Heart left ventricle (tissue), 16 donors: ENCODE data around the gene NR3C2. TPM values are rescaled to one million over a fixed set of nuclear protein-coding genes. Genes with fewer than 3 reads are reported as not detected.
A peak's percentile ranks its signal among the peaks of the same experiment; 100 is the strongest.

Experiments
- ATAC-seq, 4 donors: fragments of 200-7000 bp; cut with Tn5 transposase; one replicate each; pipeline ENCODE4 v1.9.1; 2020 to 2022; ENCODE audit warnings: moderate library complexity in 4 of 4, mild to moderate bottlenecking in 3 of 4, moderate number of reproducible peaks in 1 of 4
- DNase-seq, 5 donors: peaks; one replicate each; pipeline ENCODE4 v3.0.0-alpha.2; 2020
- H3K27ac ChIP-seq, 12 donors: fragments of 200-600 bp; sonication (generic) in 4 of 12; one replicate each; pipeline versions ENCODE4 v1.5.0 to v1.8.0; 2016 to 2022; ENCODE audit warnings: mild to moderate bottlenecking in 2 of 12
- H3K27me3 ChIP-seq, 9 donors: fragments of 200-600 bp; sonication (generic) in 2 of 9; one replicate each; pipeline versions ENCODE4 v1.5.1 to v1.8.0; 2016 to 2022; ENCODE audit warnings: mild to moderate bottlenecking in 3 of 9
- H3K36me3 ChIP-seq, 9 donors: fragments of 200-600 bp; sonication (generic) in 2 of 9; one replicate each; pipeline versions ENCODE4 v1.5.0 to v1.8.0; 2018 to 2022; ENCODE audit warnings: mild to moderate bottlenecking in 2 of 9
- H3K4me1 ChIP-seq, 12 donors: fragments of 200-600 bp; sonication (generic) in 4 of 12; one replicate each; pipeline versions ENCODE4 v1.5.0 to v1.8.0; 2016 to 2022; ENCODE audit warnings: mild to moderate bottlenecking in 3 of 12
- H3K4me3 ChIP-seq, 12 donors: fragments of 200-600 bp; sonication (generic) in 4 of 12; one replicate each; pipeline versions ENCODE4 v1.5.0 to v1.8.0; 2017 to 2022; ENCODE audit warnings: mild to moderate bottlenecking in 9 of 12, moderate library complexity in 4 of 12
- H3K9me3 ChIP-seq, 12 donors: fragments of 200-600 bp; sonication (generic) in 4 of 12; one replicate each; pipeline versions ENCODE4 v1.5.0 to v1.8.0; 2016 to 2022; ENCODE audit warnings: mild to moderate bottlenecking in 1 of 12
- CTCF ChIP-seq, 12 donors: fragments of 200-600 bp; sonication (generic) in 4 of 12; IDR thresholded peaks; one replicate each; pipeline versions ENCODE4 v1.5.0 to v1.8.0; 2018 to 2022; ENCODE audit warnings: antibody characterized with exemption in 12 of 12, mild to moderate bottlenecking in 5 of 12
- POLR2A ChIP-seq, 2 donors: fragments of 450-650 bp; IDR thresholded peaks; one replicate each; pipeline ENCODE4 v1.6.1; 2017; ENCODE audit warnings: antibody characterized with exemption in 2 of 2, mild to moderate bottlenecking in 2 of 2, moderate library complexity in 2 of 2
- WGBS, 4 donors: extraction: QIAGEN DNeasy Blood & Tissue Kit in 2 of 4; methylation state at CpG; one replicate each; pipeline versions ENCODE4 v1.1.5 to v1.1.7; 2013 to 2018; 5-methylcytosine and 5-hydroxymethylcytosine counted together
- intact Hi-C, 10 donors: fragments of 100-400 bp; cut with DNase I; formaldehyde crosslinking; loops; one replicate each; pipeline versions ENCODE4 v1.11.1 to v1.14.2; 2022
- polyA plus RNA-seq, 2 donors: library from polyadenylated mRNA; stranded (reverse); fragments of 200-250 nt; gene quantifications; one replicate each; pipeline ENCODE4 v1.2.3, GENCODE V29; 2013
- total RNA-seq, 9 donors: library from RNA; depleted of rRNA in 2 of 9; stranded (reverse); fragments of >200 nt in 2 of 9; fragmentation: NEBNext Ultra II Directional in 3 of 9; extraction: Animal tissue kit (Norgen Biotek cat#: 25700) in 3 of 9; gene quantifications; one replicate each; pipeline versions ENCODE4 v1.1.0 to v1.2.4, GENCODE V29; 2016 to 2023
- donor health status: ischemic (EF 13 %, LVEDD 7.1; RV severe dilation, severe dysfunction).
- donor health status: healthy with polysubstance abuse.
- donor health status: DM: no; HTN: yes; CAD: no.
- donor health status: DM: no; HTN: no; CAD: no.
- donor health status: ischemic (EF 25% LVEDD 6.9; RV normal size, moderate dysfunction).
- donor health status: ischemic (EF 25% LVEDD 5.7; RV mildly dilated, moderate dysfunction).
- donor health status: healthy.
- donor health status: DM: yes; HTN: yes; CAD: no.
- donor health status: ischemic (EF 35%, LVEDD 5.7; RV mildly dilated, moderate dysfunction).
- donor health status: nonischemic (EF 11% LVEDD 7.7; RV severe dilation, severe dysfunction).
- donor health status: DM: yes; HTN: yes; CAD: no.
- donor health status: PGD.
- donor health status: ischemic (EF 29% LVEDD 5.4; RV normal size, mild dysfunction).
- donor health status: nonischemic (EF 23%, LVEDD 6.1; RV moderate dilation, normal function).

Gene NR3C2
- total and polyA plus RNA-seq, 11 donors: 3.6 to 26.5 (median 18.4) TPM

DNA sequence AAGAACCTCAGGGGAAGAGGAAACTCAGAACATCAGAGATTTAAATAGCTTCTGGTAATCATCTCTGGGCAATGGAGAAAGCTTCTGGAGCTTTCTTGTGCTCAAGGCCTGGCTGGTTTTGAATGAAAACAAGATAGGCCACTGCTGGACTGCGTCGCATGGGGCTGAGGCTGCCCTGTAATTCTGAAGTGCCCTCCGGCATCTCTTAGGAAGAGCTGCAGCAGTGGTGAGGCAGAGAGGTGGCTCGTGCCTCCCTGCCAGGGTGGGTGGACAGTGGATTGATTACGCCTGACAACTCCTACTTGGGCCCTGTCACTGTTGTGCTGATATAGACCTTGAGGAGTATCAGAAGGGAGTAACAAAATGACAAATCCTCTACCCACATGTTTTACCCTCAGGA lies 279.7 kb downstream of the NR3C2 start:
- H3K9me3 ChIP-seq: no peaks in the 10 kb centered on the region
- WGBS, 4 donors: 57 to 68% (median 63%) methylated on average over 5 of the region's 5 CpGs
- no peaks in the 10 kb centered on the region for H3K36me3 ChIP-seq
- intact Hi-C loops: no loop called here
- no peak overlapping the region for H3K27ac ChIP-seq
- DNase-seq: no peak
- no peak overlapping the region for H3K4me3 ChIP-seq
- TF ChIP-seq POLR2A (IDR thresholded peaks at IDR 0.05): no peak
- TF ChIP-seq CTCF (IDR thresholded peaks at IDR 0.05): no peak
- H3K4me1 ChIP-seq: peaks cover 0 to 48% (median 30%) of the 10 kb centered on the region in 12 donors
- peak; percentile 29 to 66 (median 42) for ATAC-seq
- H3K27me3 ChIP-seq: no peaks in the 10 kb centered on the region

GRCh38 chr4:148161601-148162000 lies 280.6 kb downstream of the NR3C2 start:
- H3K27me3 ChIP-seq: no peaks in the 10 kb centered on the region
- H3K27ac ChIP-seq: no peak overlapping the region
- peaks cover 0 to 46% (median 25%) of the 10 kb centered on the region in 12 donors for H3K4me1 ChIP-seq
- 87 to 93% (median 91%) methylated on average over 2 of the region's 2 CpGs for WGBS, 4 donors
- no peak overlapping the region for H3K4me3 ChIP-seq
- intact Hi-C loops: no loop called here
- DNase-seq (no peak), ATAC-seq (no peak)
- no peaks in the 10 kb centered on the region for H3K9me3 ChIP-seq
- TF ChIP-seq POLR2A (IDR thresholded peaks at IDR 0.05) (no peak), CTCF (IDR thresholded peaks at IDR 0.05) (no peak)
- no peaks in the 10 kb centered on the region for H3K36me3 ChIP-seq

DNA sequence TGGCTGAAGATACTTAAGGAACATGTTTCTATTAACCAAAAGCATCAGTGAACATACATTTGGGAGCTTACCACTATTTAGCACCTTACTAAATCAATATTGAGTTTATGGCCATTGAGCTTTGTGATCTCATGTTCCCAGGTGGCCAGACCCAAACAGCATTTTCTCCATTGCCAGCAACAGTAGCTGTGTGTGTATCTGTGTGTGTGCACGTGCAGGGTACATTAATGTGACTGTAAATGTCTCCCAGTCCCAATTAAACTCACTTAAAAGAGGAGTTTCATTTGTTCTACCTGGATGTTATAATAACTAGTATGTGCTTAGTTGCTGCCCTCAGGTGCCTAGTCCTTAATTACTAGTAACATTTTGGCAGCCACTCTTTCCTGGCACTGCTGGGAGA lies 282.4 kb downstream of the NR3C2 start:
- Histone ChIP-seq H3K9me3 (no peaks in the 10 kb centered on the region), H3K36me3 (no peaks in the 10 kb centered on the region), H3K4me3 (no peak overlapping the region), H3K27me3 (no peaks in the 10 kb centered on the region), H3K27ac (no peak overlapping the region), H3K4me1 (peaks cover 0 to 30% (median 14%) of the 10 kb centered on the region in 12 donors)
- intact Hi-C loops: loop anchor here in 1 of 10 donors (10.0 kb wide), 1 partner anchor 225 kb away; no protein-coding TSS in a partner anchor
- WGBS, 4 donors: 78 to 100% (median 87%) methylated on average over 1 of the region's 1 CpG
- DNase-seq (no peak), ATAC-seq (no peak)
- TF ChIP-seq POLR2A (IDR thresholded peaks at IDR 0.05) (no peak), CTCF (IDR thresholded peaks at IDR 0.05) (no peak)

GRCh38 chr4:148154769-148155168 lies 287.4 kb downstream of the NR3C2 start:
- Histone ChIP-seq H3K36me3 (peaks cover 0 to 39% (median 4%) of the 10 kb centered on the region in 9 donors), H3K9me3 (no peaks in the 10 kb centered on the region), H3K4me3 (no peak overlapping the region), H3K27ac (no peak overlapping the region), H3K4me1 (peaks cover 0 to 3% (median 0%) of the 10 kb centered on the region in 12 donors), H3K27me3 (no peaks in the 10 kb centered on the region)
- ATAC-seq (no peak), DNase-seq (no peak)
- 88 to 93% (median 91%) methylated on average over 6 of the region's 6 CpGs for WGBS, 4 donors
- TF ChIP-seq CTCF (IDR thresholded peaks at IDR 0.05) (no peak), POLR2A (IDR thresholded peaks at IDR 0.05) (no peak)
- intact Hi-C loops: loop anchor here in 1 of 10 donors (10.0 kb wide), 1 partner anchor 220 kb away; no protein-coding TSS in a partner anchor
